HG02798 (cell line): ENCODE measurements around the gene SEMA3B.

Experiments used
- ATAC-seq: cut with Tn5 transposase; IDR thresholded peaks from one replicate; pipeline ENCODE4 v1.9.1; 2021; ENCODE audit warnings: mild to moderate bottlenecking; ENCODE audit not compliant: unreplicated experiment, poor library complexity

The SEMA3B gene

DNA sequence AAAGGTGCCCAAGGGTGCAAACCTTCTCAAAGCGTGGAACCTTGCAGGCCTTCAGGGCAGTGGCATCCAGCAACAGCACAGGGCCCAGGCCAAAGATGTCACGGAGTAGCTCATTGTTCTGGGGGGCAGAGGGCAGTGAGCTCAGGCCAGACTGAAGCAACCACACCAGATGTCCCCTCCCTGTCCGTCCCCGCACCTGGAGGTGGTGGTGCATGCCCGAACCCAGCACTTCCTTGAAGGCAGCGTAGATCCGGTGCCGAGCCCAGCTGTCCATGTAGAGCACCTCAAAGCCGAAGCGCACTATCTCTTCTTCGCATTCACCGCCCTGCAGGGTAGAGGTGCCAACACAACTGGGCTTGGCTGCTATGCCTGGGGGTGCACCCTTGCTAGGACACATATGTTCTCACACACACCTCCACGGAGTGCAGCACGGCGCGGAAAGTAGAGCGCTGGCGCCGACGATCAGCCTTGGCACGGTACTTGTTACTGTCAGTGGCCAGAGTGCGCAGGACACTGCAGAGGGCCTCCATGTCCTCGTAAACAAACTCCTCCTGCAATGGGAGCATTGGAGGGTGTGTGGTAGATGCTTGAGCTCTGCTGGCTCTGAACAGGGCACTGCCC, 19.6 kb downstream of the SEMA3B start:
- no peak for ATAC-seq

DNA sequence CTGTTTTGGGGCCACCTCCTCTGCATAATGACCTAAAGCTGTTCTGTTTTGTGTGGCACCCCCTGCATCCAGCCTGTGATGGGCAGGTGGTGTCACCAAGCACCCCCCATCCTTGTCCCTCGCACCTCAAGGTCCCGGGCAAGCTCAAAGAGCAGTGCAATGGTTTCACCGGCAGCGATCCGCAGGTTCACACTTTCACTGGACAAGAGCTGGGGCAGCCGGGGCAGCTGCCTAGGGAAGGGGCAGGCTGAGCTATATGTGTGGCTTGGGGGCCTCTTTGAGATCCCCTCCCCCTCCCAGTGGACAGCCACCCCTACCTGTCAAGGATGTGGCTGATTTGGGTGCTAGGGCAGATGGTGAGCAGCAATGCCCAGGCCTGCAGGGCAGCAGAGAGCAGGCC, 20.2 kb downstream of the SEMA3B start:
- no peak for ATAC-seq

DNA sequence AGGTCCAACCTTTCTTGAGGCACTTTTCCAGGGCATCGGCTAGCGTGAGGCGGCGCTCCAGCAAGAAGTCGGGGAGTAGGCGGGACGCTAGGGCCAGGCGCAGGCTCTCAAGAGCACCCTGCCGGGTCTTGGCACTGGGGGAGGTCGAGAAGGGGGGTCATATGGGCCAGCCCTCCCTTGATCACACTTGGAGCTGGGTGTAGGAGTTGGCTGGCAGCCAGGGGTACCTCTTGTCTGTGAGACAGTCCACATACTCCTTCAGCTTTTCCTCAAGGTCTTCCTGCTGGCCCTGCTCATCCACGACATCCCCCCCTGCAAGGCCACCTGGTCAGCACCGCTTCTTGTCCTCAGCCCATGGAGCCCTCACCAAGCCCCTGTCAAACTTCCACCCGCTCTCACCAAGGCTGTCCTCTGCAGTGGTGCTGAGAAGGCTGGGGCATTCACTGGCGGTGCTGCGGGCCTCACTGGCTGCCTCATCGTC, 21.3 kb downstream of the SEMA3B start:
- ATAC-seq, result no peak

DNA sequence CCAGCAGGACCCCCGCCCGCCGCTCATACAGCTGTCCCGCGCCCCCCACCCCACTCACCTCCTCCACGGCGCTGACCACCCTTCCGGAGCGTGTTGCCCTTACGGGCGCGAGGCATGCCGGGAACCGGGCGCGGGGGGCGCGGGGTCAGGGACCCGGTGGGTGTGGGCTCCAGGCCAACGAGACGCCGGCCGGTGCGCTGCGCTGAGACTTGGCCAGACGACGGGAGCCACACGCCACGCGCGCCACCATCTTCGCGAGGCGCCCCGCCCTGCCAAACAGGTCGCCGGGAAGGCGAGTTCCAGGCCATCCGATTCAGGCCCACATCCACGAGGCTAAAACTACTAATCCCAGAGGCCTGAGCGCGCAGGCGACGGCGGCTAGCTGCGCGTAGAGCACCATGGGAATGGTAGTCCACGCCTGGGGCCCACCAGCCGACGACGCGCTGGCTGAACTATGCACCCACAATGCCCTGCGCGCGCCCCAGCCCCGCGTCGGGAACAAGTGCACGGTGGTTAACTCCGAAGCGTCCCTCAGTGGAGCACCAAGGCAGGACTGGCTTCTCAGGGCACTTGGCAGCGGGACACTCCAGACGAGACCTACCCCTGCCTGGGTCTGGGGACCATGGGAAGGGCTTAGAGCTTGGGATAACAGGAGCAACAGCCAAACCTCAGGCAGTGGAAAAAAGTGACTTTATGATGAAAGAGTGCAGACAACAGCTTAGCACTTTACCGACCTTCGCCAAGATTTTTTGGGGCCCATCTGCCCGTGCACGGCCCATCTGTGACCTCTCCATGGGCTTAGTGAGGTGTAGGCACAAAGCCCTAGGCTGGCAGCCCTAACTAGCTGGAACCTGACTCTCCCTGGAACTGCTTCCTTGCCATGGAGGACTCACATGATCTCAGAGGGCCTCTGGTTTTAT, 23.5 kb downstream of the SEMA3B start, which contains the start of gene IFRD2:
IFRD2 (minus strand) TSS at position 271 of the 920 bp plus-strand sequence; CDS start at position 116, 155 bp downstream.
- peak; percentile 96 for ATAC-seq

DNA sequence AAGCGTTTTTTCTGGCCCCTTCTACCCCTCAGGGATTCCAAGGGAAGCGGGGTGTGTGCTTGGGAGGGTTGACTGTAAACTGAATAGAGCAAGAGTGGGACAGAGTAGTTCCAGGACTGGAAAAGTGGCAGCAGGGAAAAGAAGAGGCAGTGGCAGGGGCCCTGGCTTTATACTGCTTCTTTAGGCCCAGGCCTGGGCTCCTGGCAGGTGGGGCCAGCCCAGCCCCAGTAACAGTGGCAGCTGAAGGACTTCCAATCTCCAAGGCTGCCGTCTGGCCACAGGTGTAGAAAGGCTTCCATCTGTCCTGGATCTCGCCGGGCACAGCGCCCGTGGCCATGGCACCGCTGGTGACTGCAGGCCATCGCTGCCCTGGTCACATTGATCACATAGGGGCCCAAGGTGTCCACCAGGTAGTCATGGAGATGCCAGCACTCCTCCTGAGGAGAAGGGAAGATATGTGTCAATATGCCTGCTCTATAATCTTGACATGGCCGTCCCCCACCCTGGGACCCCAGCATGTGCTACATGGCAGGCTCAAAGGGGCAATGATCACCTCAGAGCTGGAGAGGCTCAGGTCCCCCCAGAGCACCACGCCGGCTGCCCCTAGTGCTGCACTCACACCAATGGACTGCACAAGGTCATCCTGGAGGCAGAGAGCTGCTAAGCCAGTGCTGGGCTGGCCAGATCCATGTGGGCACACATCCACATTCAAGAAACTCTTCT, 24.3 kb downstream of the SEMA3B start:
- no peak for ATAC-seq

DNA sequence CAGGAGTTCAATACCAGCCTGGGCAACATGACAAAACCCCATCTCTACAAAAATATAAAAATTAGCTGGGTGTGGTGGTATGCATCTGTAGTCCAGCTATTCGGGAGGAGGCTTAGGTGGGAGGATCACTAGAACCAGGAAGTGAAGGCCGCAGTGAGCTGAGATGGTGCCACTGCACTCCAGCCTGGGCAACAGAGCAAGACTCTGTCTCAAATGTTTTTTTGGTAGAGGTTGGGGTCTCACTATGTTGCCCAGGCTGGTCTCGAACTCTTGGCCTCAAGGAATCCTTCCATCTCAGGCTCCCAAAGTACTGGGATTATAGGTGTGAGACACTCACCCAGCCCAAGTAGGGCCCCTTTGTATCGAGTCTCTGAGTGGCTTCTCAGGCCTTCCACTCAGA, 25.1 kb downstream of the SEMA3B start:
- no peak for ATAC-seq

DNA sequence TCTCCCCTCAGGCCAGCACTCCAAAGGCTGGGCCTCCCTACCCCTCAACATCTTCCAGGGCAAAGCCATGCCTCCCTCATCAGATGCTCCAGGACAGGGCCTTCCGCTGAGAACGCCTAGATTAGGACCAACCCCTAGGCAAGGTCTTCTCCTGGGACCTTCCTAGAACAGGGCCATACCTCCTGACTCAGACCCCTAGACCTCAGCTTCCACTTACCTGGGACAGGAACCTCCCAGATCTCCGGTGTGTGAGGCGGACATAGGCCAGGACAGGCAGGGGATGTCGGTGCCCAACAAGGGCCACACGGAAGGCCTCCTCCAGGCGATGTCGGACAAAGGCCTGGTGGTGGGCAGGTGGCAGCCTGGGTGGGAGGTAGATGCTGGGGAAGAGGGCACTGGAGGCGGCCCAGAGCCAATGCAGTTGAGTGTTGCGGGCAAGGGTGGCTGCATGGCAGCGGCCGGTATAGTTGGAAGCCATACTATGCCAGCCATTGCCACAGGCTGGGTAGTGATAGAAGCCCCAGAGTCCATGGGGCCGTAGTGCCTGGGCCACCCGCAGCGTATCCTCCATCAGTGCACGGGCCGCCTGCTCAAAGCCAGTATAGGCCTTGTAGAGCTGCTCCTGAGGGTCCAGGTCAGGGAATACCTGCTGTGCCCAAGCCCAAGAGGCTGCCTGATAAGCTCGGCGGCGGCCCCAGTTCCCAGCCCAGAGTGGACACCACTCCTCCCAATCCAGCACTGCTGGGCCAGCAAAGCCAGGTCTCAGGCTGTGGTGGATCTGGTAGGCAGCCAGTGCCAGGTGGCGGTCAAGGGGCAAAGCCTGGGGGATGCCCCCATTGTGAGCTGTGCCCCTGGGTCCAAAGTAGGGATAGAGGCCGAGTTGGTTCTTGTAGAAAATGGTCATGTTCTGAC, 25.8 kb downstream of the SEMA3B start:
- no peak for ATAC-seq

DNA sequence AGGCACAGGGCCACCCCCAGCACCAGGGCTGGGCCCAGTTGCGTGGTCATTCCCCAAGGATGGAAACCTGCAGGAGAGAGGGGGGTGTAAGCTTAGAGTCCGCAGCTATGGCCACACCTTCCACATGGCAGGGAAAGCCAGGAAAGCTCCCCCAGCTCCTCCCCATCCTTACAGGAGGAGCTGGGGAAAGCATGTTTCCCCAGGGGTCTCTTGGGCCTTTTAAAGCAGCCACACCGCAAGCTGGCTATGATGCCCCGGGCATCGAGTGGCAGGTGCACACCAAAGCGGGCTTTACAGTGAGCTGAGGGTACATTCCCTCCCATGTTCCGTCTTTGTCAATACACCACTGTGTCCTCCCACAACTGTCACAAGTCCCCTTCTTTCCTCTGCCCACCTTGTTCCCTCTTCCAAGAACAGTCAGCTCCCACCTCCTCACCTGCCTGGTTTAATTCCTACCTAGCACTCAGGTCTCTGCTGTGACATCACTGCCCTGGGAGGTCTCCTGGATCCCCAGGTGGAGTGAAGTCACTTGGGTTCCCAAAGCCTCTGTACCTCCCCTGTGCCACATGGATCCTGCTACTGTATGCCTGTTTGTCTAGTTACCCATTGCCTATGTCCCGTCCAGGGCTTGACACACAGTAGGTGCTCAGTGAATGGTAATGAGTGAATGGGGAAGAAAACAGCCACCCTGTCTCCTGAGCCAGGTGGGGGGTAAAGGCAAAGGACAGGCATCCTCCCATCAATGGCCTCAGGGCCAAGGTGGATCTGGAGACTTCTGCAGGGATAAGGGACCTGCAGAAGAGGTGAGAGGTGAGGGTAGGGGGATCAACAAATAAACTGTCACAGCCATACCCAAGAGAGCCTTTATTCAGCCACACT, 26.8 kb downstream of the SEMA3B start:
- ATAC-seq, result no peak

DNA sequence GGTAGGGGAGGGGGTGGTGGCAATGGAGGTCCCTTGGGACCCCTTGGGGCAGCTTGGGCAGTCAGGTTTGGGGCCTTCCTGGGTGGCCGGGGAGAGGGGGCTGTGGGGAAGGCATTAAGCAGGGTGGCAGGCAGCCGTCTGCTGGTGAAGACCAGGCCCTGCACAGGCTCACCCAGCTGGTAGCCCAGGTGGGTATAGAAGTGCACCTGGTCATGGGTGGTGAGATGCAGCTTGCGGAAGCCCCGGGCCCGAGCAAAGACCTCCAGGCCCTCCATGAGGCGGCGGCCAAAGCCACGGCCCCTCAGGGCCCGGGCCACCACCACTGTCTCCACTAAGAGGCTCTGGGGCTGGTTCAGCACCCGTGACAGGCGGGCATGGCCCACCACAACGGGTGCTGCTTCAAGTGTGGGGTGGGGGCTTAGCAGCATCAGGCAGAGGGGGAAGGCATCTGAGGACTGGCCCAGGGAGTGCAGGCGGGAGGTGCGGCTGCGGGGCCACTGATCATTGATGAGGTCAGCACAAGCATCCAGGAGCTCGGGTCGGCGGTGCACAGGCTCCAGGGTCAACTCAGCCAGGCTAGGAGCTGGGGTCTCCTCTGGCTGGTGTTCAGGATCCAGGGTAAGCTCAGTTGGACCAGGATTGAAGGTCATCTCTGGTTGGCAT, 27.9 kb downstream of the SEMA3B start:
- no peak for ATAC-seq

DNA sequence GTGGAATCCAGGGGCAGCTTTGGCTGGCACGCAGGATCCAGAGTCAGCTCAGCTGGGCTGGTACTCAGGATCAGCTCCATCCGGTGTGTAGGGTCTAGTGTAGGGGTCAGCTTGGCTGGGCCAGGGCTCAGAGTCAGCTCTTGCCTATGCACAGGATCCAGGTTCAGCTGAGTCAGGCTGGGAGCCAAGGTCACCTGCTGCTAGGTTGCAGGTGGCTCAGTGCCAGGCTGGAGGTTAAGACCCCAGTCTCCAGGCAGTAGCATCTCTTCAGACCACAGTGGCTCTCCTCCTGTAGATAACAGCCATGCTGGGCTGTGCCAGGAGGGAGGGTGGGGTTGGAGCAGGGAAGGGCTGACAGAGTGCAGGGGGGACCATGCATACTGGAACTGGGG, 28.4 kb downstream of the SEMA3B start:
- no peak for ATAC-seq

DNA sequence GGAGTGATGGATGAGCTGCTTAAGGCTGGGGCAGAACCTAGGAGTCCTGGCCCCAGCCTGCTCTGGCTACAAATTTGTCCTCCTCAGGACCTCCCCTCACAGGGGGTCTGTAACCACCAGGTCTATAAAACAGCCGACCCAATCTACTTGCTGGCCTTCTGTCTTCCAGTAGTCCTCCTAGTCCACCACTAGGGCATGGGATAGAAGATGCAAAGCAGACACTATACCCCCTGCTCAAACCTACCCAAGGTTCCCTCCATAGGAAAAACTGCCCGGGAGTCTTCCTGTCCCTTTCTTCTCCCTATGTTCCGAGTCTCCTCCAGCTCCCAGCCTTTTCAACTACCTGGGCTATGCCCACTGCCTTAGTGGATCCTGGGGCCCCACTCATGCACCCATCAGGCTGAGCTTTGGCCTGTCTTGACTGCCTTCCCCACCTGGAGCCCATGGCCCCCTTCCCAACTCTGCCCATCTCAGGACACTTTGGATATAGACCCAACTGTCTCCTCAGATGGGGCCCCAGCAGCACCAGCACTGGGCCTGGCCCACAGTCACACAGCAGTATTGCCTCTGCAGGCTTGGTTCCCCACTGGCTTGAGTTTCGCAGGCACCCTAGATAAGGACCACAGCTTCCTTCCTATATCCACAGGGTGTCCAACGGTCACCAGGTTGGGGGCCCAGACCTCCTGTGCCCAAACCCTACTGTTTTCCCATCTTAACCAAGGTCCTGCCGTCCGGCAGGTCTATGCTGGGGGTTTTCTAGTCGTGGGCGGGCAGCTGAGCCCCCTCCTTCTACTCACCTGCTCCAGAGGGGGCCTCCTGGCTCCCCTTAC, 29.2 kb downstream of the SEMA3B start:
- ATAC-seq, result no peak

DNA sequence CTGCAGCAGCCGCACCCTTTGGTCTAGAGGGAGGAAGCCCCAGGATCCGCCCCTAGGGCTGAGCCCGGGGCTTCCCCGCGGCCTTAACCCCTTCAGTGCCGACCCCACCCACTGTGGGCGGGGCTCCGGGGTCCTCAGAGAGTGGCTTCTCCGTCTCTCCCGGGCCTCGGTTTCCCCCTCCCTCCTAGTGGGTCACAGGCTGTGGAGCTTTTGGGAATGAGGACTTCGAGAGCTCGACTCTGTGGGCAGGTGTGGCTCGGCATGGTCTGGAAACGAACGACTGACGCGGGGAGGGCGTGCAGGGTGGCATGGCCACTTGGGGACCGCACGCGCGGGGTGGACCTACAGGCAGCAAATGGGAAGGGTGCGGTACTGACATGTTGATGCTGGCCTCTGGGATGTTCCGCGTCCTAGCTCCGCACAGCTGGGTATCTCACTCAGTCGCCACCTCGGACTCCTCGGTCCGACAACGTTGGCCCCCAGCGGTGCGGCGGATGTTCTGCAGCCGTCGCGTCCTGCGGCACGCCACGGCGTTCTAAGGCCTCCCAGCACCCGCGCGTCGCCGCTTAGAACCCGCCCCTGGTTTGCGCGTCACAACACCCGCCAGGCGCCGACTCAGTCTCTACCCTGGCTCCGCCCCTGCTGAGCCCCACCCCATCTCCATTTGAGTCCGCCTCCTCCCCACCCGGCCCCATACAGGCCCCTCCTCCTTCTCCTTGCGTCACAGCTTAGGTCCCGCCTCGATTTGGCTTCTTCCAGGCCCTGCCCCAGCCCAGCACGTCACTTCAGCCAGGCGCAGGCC, 30.1 kb downstream of the SEMA3B start, which contains the start of the genes HYAL3 and NAA80:
HYAL3 (minus strand) TSS at position 570 of the 802 bp plus-strand sequence. CDS start 3,803 bp downstream, outside the sequence.
NAA80 (minus strand) TSS at position 570 of the 802 bp plus-strand sequence. CDS start 1,942 bp downstream, outside the sequence.
- ATAC-seq, result peak; percentile 91

DNA sequence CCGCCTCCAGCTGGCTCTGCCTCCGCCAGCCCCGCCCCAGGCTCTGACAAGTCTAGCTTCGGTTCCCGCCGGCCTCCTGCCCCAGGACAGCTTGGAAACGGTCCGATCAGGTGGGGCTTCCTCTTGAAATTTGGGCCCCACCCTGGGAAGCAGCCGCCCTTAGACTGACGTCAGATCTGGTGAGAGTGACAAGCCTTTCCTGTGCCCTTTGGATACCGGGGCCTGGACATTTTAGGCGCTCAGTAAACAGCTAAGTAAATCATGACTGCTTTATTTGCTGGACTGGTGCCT, 30.6 kb downstream of the SEMA3B start:
- no peak for ATAC-seq

DNA sequence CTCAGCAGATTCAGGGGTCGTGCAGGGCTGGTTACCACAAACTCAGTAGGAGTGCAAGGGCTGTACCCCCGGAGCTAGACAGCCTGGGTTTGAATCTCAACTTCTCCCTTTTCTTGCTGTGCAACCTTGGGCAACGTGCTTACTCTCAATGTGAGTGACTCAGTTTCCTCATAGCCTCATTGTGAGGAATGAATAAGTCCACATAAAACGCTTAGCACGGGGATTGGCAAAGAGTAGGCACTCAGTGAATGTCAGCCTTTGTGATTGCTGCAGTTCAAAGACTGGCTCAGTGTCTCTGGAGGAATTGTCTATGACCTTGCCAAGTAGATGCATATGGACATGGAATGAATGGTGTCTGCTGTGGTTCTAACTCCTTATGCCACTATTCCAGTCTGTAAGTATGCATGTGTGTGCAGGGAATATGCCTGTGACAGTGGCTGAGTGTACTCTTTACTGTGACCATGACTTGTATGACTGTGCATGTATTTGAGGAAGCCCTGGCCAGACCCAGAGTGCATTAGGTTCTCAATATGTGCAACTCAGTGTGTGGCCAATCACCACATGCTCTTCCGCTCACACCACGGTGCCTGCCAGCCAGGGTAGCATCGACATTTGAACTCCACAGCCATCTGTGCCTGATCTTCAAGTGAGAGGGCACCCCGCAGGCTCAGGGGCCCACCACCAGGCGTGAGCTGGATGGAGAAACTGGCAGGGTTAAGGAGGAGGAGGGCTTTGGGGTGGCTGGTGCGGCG, 31.2 kb downstream of the SEMA3B start:
- ATAC-seq, result no peak

DNA sequence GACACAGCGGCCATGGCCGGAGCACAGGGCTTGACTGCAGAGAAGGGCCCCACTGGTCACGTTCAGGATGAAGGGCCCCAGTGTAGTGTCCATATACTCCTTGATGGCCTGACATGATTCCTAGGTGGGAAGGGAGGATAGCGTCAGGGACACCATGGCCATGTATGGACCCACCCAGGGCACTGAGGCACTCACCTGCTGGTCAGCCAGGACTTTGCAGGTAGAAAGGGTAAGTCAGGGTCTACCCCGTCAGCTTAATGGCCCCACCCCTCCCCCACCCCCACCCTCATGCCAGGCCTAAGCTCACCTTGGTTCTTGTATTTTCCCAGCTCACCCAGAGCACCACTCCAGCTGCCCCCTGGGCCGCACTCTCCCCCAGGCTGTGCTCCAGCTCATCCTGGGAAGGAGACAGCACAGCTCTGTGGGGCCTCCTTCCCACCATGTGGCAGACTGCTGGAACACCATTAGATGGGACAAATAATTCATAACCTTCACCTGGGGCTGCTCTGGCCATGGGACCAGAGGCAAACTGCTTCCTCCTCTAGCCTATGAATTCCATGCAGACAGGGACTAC, 31.8 kb downstream of the SEMA3B start:
- ATAC-seq, result no peak
